Measurements from ENCODE around the gene RTL10. TPM values are rescaled to one million over a fixed set of nuclear protein-coding genes. Genes with fewer than 3 reads are reported as not detected.
A peak's percentile ranks its signal among the peaks of the same experiment; 100 is the strongest.

Gene RTL10
- total and polyA plus RNA-seq, 10 of the 15 experiments (the other 5 are each of a cell fraction or from before 2014, with no cell fraction given): 5.3 to 18.1 (median 10.3) TPM

GRCh38 chr22:19892257-19892879 lies 37.7 kb upstream of the RTL10 start (continued):
- TF ChIP-seq NR2F1 (conservative IDR thresholded peaks at IDR 0.05): 0 out of 2 replicates have a peak, but pooled peaks have one; percentile 48
- TF ChIP-seq YBX1 (IDR thresholded peaks at IDR 0.05): no peak
- 0 out of 2 replicates have a peak, but pooled peaks have one; percentile 18 for TF ChIP-seq RUNX3 (IDR thresholded peaks at IDR 0.05; ENCODE audit: low read length)
- no peak for TF ChIP-seq NFYB (IDR thresholded peaks at IDR 0.05; ENCODE audit: insufficient read depth, low read depth, low read length)
- TF ChIP-seq CBX5 (IDR thresholded peaks at IDR 0.05; ENCODE audit: low read depth): no peak
- TF ChIP-seq, protein P1, sequence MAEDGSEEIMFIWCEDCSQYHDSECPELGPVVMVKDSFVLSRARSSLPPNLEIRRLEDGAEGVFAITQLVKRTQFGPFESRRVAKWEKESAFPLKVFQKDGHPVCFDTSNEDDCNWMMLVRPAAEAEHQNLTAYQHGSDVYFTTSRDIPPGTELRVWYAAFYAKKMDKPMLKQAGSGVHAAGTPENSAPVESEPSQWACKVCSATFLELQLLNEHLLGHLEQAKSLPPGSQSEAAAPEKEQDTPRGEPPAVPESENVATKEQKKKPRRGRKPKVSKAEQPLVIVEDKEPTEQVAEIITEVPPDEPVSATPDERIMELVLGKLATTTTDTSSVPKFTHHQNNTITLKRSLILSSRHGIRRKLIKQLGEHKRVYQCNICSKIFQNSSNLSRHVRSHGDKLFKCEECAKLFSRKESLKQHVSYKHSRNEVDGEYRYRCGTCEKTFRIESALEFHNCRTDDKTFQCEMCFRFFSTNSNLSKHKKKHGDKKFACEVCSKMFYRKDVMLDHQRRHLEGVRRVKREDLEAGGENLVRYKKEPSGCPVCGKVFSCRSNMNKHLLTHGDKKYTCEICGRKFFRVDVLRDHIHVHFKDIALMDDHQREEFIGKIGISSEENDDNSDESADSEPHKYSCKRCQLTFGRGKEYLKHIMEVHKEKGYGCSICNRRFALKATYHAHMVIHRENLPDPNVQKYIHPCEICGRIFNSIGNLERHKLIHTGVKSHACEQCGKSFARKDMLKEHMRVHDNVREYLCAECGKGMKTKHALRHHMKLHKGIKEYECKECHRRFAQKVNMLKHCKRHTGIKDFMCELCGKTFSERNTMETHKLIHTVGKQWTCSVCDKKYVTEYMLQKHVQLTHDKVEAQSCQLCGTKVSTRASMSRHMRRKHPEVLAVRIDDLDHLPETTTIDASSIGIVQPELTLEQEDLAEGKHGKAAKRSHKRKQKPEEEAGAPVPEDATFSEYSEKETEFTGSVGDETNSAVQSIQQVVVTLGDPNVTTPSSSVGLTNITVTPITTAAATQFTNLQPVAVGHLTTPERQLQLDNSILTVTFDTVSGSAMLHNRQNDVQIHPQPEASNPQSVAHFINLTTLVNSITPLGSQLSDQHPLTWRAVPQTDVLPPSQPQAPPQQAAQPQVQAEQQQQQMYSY (CRISPR knock-in tag; IDR thresholded peaks at IDR 0.05): no peak
- no peak for TF ChIP-seq ZNF592 (IDR thresholded peaks at IDR 0.05)
- no peak for TF ChIP-seq SUZ12 (IDR thresholded peaks at IDR 0.05; ENCODE audit: unreplicated experiment)
- TF ChIP-seq RFX5 (IDR thresholded peaks at IDR 0.05; ENCODE audit: low read depth, low read length): no peak
- no peak for TF ChIP-seq EP300 (IDR thresholded peaks at IDR 0.05; ENCODE audit: borderline replicate concordance in 1 of 2, control insufficient read depth in 1 of 2, low read depth in 2 of 2, low read length in 2 of 2)
- TF ChIP-seq, protein P2, sequence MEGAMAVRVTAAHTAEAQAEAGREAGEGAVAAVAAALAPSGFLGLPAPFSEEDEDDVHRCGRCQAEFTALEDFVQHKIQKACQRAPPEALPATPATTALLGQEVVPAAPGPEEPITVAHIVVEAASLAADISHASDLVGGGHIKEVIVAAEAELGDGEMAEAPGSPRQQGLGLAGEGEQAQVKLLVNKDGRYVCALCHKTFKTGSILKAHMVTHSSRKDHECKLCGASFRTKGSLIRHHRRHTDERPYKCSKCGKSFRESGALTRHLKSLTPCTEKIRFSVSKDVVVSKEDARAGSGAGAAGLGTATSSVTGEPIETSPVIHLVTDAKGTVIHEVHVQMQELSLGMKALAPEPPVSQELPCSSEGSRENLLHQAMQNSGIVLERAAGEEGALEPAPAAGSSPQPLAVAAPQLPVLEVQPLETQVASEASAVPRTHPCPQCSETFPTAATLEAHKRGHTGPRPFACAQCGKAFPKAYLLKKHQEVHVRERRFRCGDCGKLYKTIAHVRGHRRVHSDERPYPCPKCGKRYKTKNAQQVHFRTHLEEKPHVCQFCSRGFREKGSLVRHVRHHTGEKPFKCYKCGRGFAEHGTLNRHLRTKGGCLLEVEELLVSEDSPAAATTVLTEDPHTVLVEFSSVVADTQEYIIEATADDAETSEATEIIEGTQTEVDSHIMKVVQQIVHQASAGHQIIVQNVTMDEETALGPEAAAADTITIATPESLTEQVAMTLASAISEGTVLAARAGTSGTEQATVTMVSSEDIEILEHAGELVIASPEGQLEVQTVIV (IDR thresholded peaks at IDR 0.05; ENCODE audit: borderline replicate concordance, partially characterized antibody): no peak
- no peak for TF ChIP-seq TARDBP (IDR thresholded peaks at IDR 0.05; ENCODE audit: borderline replicate concordance)
- no peak for TF ChIP-seq BHLHE40 (IDR thresholded peaks at IDR 0.05; ENCODE audit: borderline replicate concordance in 1 of 2, low read depth in 2 of 2, low read length in 1 of 2)
- TF ChIP-seq CHD1 (IDR thresholded peaks at IDR 0.05; ENCODE audit: low read depth, low read length): no peak
